GM12878 (cell line): ENCODE data around the gene CCDC88A.

ENCODE experiments used
- CBX5 ChIP-seq: sonication (generic); IDR thresholded peaks from 2 replicates; pipeline ENCODE4 v1.6.1; 2016; ENCODE audit warnings: low read depth, moderate library complexity, mild to moderate bottlenecking, inconsistent platforms
- CHD2 ChIP-seq: IDR thresholded peaks from 2 replicates; pipeline ENCODE4 v1.6.1; 2011; ENCODE audit warnings: low read depth, low read length, improper control_type of control experiment, borderline replicate concordance
- CTCF ChIP-seq, 3 experiments: IDR thresholded peaks in 2 of 3; conservative IDR thresholded peaks in 1 of 3; 2 replicates each; pipeline ENCODE4 v1.5.1; 2011; ENCODE audit warnings: low read depth in 3 of 3, low read length in 3 of 3, mild to moderate bottlenecking in 3 of 3, control low read depth in 2 of 3, moderate library complexity in 2 of 3, inconsistent platforms in 1 of 3, mixed read lengths in 1 of 3; ENCODE audit not compliant: control insufficient read depth in 2 of 3, insufficient read depth in 1 of 3; ENCODE audit errors: extremely low read depth in 1 of 3
- NFIC ChIP-seq: IDR thresholded peaks from 2 replicates; pipeline ENCODE4 v1.6.1; 2012; ENCODE audit warnings: low read depth, mild to moderate bottlenecking, inconsistent platforms, low read length, moderate library complexity
- POLR2A ChIP-seq: IDR thresholded peaks from 2 replicates; pipeline ENCODE4 v1.6.1; 2011; ENCODE audit warnings: low read depth, mild to moderate bottlenecking, low read length
- POLR2AphosphoS5 ChIP-seq: IDR thresholded peaks from 2 replicates; pipeline ENCODE4 v1.6.1; 2011; ENCODE audit warnings: mild to moderate bottlenecking, low read length, inconsistent platforms
- REST ChIP-seq: IDR thresholded peaks from 2 replicates; pipeline ENCODE4 v1.6.1; 2012; ENCODE audit warnings: mild to moderate bottlenecking, low read depth, low read length
- RFX5 ChIP-seq: IDR thresholded peaks from 2 replicates; pipeline ENCODE4 v1.6.1; 2011; ENCODE audit warnings: low read depth, low read length, improper control_type of control experiment
- SRF ChIP-seq, 2 experiments: IDR thresholded peaks; 2 replicates each; pipeline ENCODE4 v1.6.1; 2011; ENCODE audit warnings: low read depth in 2 of 2, low read length in 2 of 2, mild to moderate bottlenecking in 1 of 2, moderate library complexity in 1 of 2
- ZNF274 ChIP-seq: IDR thresholded peaks from one replicate; pipeline ENCODE4 v1.8.0; 2011; ENCODE audit not compliant: insufficient read length, insufficient read depth

GRCh38 chr2:55283083-55283482, 136.6 kb downstream of the CCDC88A start:
- no peak for TF ChIP-seq POLR2A
- TF ChIP-seq NFIC, result no peak
- no peak for TF ChIP-seq ZNF274
- TF ChIP-seq CTCF (IDR thresholded peaks at IDR 0.05 in 2 of 3, conservative IDR thresholded peaks at IDR 0.05 in 1 of 3; ENCODE audit: control insufficient read depth in 2 of 3, extremely low read depth in 1 of 3, insufficient read depth in 1 of 3, low read depth in 3 of 3, low read length in 3 of 3), result no peak
- TF ChIP-seq REST, result no peak
- TF ChIP-seq CHD2, result no peak
- TF ChIP-seq CBX5, result no peak
- TF ChIP-seq SRF (IDR thresholded peaks at IDR 0.05; ENCODE audit: low read depth in 2 of 2, low read length in 2 of 2), result no peak
- TF ChIP-seq RFX5, result no peak
- no peak for TF ChIP-seq POLR2AphosphoS5
